ENCODE results near the gene RABGGTA. TPM values are rescaled to one million over a fixed set of nuclear protein-coding genes. Genes with fewer than 3 reads are reported as not detected.
A peak's percentile ranks its signal among the peaks of the same experiment; 100 is the strongest.

RABGGTA gene
- total and polyA plus RNA-seq, 2 experiments from 2014 or later = 17.6 to 20.7 TPM

GRCh38 chr14:24312736-24313507 lies 41.5 kb upstream of the RABGGTA start:
- Histone ChIP-seq H3K4me2 (no peak overlapping the region), H3F3A (replicated peaks; ENCODE audit: low read depth) (no peaks in the 10 kb centered on the region), H3K4me1 (ENCODE audit: insufficient read depth) (peaks cover 4% of the 10 kb centered on the region; the same call in 1 of the 2 replicates), H3K36me3 (ENCODE audit: insufficient read depth) (no peaks in the 10 kb centered on the region), H3K4me3 (no peak overlapping the region), H2AFZ (no peak overlapping the region), H4K20me1 (replicated peaks; ENCODE audit: insufficient read depth) (no peaks in the 10 kb centered on the region; the same call in none of the 2 replicates), H3K9me2 (ENCODE audit: insufficient read depth) (no peaks in the 10 kb centered on the region), H3K27ac (ENCODE audit: low read depth) (no peak overlapping the region), H3K79me2 (replicated peaks; ENCODE audit: insufficient read depth) (no peaks in the 10 kb centered on the region), H3K27me3 (ENCODE audit: insufficient read depth) (peaks cover 34% of the 10 kb centered on the region)
- H3K27ac Mint-ChIP-seq = no peak overlapping the region
- peak overlapping the region; percentile 43; the same call in 1 of the 3 replicates for H3K4me3 Mint-ChIP-seq
- H3K36me3 Mint-ChIP-seq (ENCODE audit: low read depth) = peaks cover 16% of the 10 kb centered on the region
- TF ChIP-seq REST (IDR thresholded peaks at IDR 0.05; ENCODE audit: unreplicated experiment) (no peak), CREB1 (CRISPR knock-in tag; IDR thresholded peaks at IDR 0.05; ENCODE audit: low read depth) (no peak), EZH2 (IDR thresholded peaks at IDR 0.05; ENCODE audit: low read depth, unreplicated experiment) (no peak), POLR2AphosphoS5 (IDR thresholded peaks at IDR 0.05; ENCODE audit: low read depth) (no peak), JUNB (IDR thresholded peaks at IDR 0.05; ENCODE audit: unreplicated experiment) (no peak), CTCF (conservative IDR thresholded peaks at IDR 0.05; ENCODE audit: low read depth in 2 of 2) (no peak), NANOG (IDR thresholded peaks at IDR 0.05; ENCODE audit: borderline replicate concordance) (no peak), STAT1 (IDR thresholded peaks at IDR 0.05; ENCODE audit: unreplicated experiment) (no peak), ZNF114 (CRISPR knock-in tag; IDR thresholded peaks at IDR 0.05) (no peak), ETS1 (IDR thresholded peaks at IDR 0.05) (no peak), ZNF331 (CRISPR knock-in tag; IDR thresholded peaks at IDR 0.05; ENCODE audit: low read depth) (no peak), ZNF462 (CRISPR knock-in tag; IDR thresholded peaks at IDR 0.05) (no peak), EZH2phosphoT487 (IDR thresholded peaks at IDR 0.05; ENCODE audit: unreplicated experiment) (no peak)
- H3K9me3 Mint-ChIP-seq = no peaks in the 10 kb centered on the region
- peaks cover 12% of the 10 kb centered on the region for H3K4me1 Mint-ChIP-seq
- peaks cover 42% of the 10 kb centered on the region for H3K27me3 Mint-ChIP-seq (ENCODE audit: insufficient read depth, low read depth, poor library complexity)
- ATAC-seq (no peak), DNase-seq (ENCODE audit: low spot score) (no peak)

All from GM23338 (cell line).